Muscle of leg (tissue), 11 donors: ENCODE data around the gene CARMIL1. TPM values are rescaled to one million over a fixed set of nuclear protein-coding genes. Genes with fewer than 3 reads are reported as not detected.

ENCODE experiments used
- DNase-seq: peaks from one replicate; pipeline ENCODE4 v3.0.0; 2013
- H3K27ac ChIP-seq: one replicate; pipeline ENCODE4 v1.5.1; 2013; ENCODE audit warnings: mild to moderate bottlenecking, low read length, control low read depth
- H3K27me3 ChIP-seq: one replicate; pipeline ENCODE4 v1.6.1; 2013; ENCODE audit warnings: low read length; ENCODE audit not compliant: control insufficient read depth, insufficient read depth
- H3K36me3 ChIP-seq: one replicate; pipeline ENCODE4 v1.6.1; 2013; ENCODE audit warnings: low read length; ENCODE audit not compliant: control insufficient read depth, insufficient read depth
- H3K4me1 ChIP-seq: one replicate; pipeline ENCODE4 v1.6.1; 2013; ENCODE audit warnings: low read length; ENCODE audit not compliant: control insufficient read depth, insufficient read depth
- H3K4me3 ChIP-seq: one replicate; pipeline ENCODE4 v1.5.1; 2013; ENCODE audit warnings: low read length, control low read depth
- H3K9me3 ChIP-seq: replicated peaks from 2 replicates; pipeline ENCODE4 v1.6.1; 2013; ENCODE audit warnings: low read depth, low read length; ENCODE audit not compliant: control insufficient read depth
- WGBS: methylation state at CpG from one replicate; pipeline ENCODE4 v1.1.5; 2013; ENCODE audit warnings: missing lambda C conversion rate; ENCODE audit not compliant: insufficient coverage; 5-methylcytosine and 5-hydroxymethylcytosine counted together
- polyA plus RNA-seq, 8 donors: library from polyadenylated mRNA; unstranded; fragments of 120-200 nt; gene quantifications; one replicate each; pipeline versions ENCODE4 v1.2.1 to v1.2.3, GENCODE V29; 2013; ENCODE audit warnings: inconsistent platforms in 1 of 8, low replicate concordance in 1 of 8; ENCODE audit not compliant: insufficient read length in 8 of 8, insufficient read depth in 1 of 8
- total RNA-seq: library from RNA; stranded (reverse); fragments of 120-200 nt; gene quantifications from one replicate; pipeline ENCODE4 v1.2.4, GENCODE V29; 2013

CARMIL1 gene
- total and polyA plus RNA-seq, 9 donors: 3.1 to 6.4 (median 3.6) TPM

DNA sequence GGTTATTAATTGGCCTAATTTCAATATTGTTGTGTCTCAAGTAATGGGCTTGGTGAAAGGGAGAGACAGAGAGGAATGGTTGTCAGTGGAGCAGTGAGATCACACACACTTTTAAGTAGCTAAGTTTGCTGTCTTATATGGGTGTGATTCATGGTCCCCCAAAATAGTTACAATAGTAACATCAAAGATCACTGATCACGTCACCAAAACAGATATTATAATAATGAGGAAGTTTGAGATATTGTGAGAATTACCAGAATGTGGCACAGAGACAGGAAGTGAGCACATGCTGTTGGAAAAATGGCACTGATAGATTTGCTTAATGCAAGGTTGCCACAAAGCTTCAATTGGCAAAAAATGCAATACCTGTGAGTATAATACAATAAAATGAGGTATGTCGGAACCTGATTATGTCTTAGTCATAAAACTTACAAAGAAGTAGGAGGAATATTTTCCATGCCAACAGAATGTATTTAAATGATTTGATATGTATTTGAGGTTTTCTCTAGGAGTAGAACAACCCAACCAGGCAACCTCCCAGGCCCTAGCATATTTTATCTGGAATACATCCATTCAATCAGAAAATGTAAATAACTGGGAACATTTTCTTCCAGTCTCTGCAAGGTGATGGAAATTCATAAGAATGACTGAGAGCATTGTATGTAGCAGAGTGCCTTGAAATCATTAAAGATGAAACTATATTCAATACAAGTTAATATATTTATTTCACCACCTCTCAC is 167.8 kb downstream of the CARMIL1 start:
- WGBS: no CpG with 5 or more reads among the region's 2 CpGs
- Histone ChIP-seq H3K4me3 (no peak overlapping the region), H3K27ac (no peak overlapping the region), H3K4me1 (no peaks in the 10 kb centered on the region), H3K9me3 (peaks cover 5% of the 10 kb centered on the region), H3K27me3 (no peaks in the 10 kb centered on the region), H3K36me3 (no peaks in the 10 kb centered on the region)
- DNase-seq: no peak

DNA sequence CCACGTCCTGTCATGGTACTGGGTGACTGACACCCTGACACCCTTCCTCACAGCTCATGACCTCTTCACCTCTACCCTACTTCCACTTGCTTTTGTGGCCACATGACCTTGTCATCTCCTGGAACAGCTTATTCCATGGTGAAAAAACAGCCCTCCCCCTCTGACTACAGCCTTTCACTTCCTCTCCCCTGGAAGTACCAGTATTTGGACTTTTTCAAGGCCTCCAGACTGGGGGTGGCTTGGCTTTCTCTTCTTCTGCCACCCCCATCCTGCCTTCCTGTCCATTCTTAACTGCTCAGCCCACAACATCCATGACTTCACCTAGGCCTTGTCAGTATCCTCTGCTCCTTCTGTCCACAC is 168.4 kb downstream of the CARMIL1 start:
- DNase-seq: no peak
- no peak overlapping the region for H3K27ac ChIP-seq
- no peaks in the 10 kb centered on the region for H3K4me1 ChIP-seq
- no peak overlapping the region for H3K4me3 ChIP-seq
- no peaks in the 10 kb centered on the region for H3K27me3 ChIP-seq
- H3K9me3 ChIP-seq: peaks cover 5% of the 10 kb centered on the region
- 69% methylated on average over 1 of the region's 1 CpG for WGBS
- H3K36me3 ChIP-seq: no peaks in the 10 kb centered on the region

DNA sequence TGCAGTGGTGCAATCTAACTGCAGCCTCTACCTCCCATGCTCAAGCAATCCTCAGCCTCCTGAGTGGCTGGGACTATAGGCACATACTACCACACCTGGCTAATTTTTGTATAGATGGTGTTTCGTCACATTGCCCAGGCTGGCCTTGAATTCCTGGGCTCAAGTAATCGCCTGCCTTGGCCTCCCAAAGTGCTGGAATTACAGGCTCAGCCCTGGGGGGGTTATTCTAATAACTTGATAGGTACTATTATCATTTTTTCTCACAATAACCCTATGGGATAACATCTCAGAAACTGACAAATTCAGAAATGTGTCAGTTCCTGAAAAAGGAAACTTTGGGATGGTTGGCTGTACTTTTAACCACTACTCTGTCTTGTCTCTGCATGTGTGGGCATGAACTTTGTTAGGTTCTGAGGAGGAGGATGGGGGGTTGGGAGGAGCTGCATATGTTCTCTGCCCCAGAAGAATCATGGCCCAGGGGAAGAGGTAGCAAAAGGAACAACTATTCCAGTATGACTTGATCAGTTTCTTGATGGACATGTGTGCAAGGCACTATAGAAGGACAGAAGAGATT is 169.9 kb downstream of the CARMIL1 start:
- H3K36me3 ChIP-seq: no peaks in the 10 kb centered on the region
- no peak for DNase-seq
- peaks cover 5% of the 10 kb centered on the region for H3K9me3 ChIP-seq
- H3K4me1 ChIP-seq: no peaks in the 10 kb centered on the region
- H3K27ac ChIP-seq: no peak overlapping the region
- WGBS: no CpG with 5 or more reads among the region's 2 CpGs
- H3K4me3 ChIP-seq: no peak overlapping the region
- H3K27me3 ChIP-seq: no peaks in the 10 kb centered on the region

DNA sequence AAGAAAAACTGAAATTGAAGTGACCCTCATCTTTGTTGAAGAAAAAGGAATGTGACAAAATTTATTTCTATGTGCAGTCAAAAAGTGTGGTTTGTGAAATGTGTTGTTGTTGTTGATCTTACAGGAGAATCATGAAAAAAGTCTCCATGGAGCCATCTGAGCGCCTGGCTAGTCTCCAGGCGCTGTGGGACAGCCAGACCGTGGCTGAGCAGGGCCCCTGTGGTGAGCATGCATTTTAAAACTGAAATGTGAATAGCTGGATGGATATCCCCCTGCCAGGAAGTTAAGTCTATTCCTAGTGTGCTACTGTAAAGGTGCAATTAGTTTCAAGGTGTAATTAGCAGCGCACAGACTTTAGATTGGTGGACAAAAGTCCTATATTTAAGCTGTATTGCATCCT is 170.6 kb downstream of the CARMIL1 start:
- DNase-seq: peak; percentile 41
- Histone ChIP-seq H3K4me3 (no peak overlapping the region), H3K27ac (no peak overlapping the region), H3K9me3 (peaks cover 5% of the 10 kb centered on the region), H3K27me3 (no peaks in the 10 kb centered on the region), H3K4me1 (no peaks in the 10 kb centered on the region), H3K36me3 (no peaks in the 10 kb centered on the region)
- 40% methylated on average over 3 of the region's 4 CpGs for WGBS

DNA sequence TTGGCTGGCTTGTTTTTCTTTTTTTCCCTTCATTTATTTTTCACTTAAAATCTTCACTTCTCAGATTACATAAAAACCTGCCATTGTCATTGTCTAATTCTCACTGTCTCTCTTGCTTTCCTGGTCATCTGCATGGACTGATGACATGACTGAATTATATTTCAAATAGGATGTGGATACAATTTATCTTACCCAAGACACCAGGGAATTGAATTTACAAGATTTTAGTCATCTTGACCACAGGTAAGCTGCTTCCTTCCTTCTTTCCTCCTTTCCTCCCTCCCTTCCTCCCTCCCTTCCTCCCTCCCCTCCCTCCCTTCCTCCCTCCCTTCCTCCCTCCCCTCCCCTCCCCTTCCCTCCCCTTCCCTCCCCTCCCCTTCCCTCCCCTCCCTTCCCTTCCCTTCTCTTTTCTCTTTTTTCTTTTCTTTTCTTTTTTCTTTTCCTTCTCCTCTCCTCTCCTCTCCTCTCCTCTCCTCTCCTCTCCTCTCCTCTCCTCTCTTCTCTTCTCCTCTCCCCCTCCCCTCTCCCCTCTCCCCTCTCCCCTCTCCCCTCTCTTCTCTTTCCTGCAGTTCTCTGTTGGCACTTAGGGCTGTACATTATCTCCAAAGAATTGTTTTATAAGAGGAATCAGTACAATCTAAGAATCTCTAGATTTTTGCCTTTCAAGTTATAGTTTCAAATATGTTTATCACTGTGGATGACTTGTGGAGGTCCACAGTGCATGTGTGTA is 171.5 kb downstream of the CARMIL1 start:
- no peaks in the 10 kb centered on the region for H3K4me1 ChIP-seq
- H3K9me3 ChIP-seq: peaks cover 4% of the 10 kb centered on the region
- no peak overlapping the region for H3K4me3 ChIP-seq
- H3K36me3 ChIP-seq: no peaks in the 10 kb centered on the region
- no peak overlapping the region for H3K27ac ChIP-seq
- DNase-seq: no peak
- H3K27me3 ChIP-seq: no peaks in the 10 kb centered on the region

DNA sequence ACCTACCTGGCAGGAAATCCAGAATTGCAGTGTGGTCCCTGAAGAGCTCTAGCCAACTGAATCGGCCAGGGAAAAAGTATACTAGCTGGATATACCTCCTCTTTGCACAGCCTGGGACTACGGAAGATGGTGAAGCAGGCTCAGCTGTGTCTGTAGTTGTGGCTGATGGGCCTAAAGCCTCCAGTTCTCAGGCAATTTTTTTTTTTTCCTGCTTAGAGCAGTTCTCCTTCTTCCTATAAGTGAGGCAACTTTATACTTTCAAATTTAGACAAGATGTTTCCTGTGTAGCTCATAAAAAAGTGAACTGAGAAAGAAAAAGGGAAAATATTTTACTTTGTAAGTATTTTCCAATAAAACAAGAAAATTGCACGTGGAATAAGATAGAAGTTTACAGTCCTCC is 172.9 kb downstream of the CARMIL1 start:
- DNase-seq: peak; percentile 67
- no peak overlapping the region for H3K4me3 ChIP-seq
- H3K9me3 ChIP-seq: no peaks in the 10 kb centered on the region
- H3K27ac ChIP-seq: no peak overlapping the region
- H3K4me1 ChIP-seq: no peaks in the 10 kb centered on the region
- H3K27me3 ChIP-seq: no peaks in the 10 kb centered on the region
- H3K36me3 ChIP-seq: no peaks in the 10 kb centered on the region
- no CpG with 5 or more reads among the region's 3 CpGs for WGBS

DNA sequence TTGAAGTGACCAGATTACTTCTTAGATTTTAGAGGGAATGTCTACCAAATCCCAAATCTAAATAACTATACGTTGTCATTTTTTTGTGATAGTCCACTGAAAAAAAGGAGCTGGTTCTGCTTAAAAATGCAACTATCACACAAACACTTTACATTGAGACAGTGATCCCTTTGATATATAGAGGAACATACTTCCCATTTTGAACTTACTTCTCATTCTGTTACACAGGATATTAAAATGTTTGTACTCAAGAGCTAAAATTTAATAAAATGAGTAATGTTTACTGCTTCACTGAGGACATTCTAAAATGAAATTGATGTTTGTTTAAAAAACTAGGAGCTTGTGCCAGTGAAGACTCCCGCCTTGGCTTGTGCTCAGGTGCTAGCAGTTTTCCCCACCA is 174.1 kb downstream of the CARMIL1 start:
- DNase-seq: no peak
- Histone ChIP-seq H3K36me3 (no peaks in the 10 kb centered on the region), H3K9me3 (no peaks in the 10 kb centered on the region), H3K4me3 (no peak overlapping the region), H3K27ac (no peak overlapping the region), H3K27me3 (no peaks in the 10 kb centered on the region), H3K4me1 (no peaks in the 10 kb centered on the region)
- WGBS: 100% methylated on average over 1 of the region's 2 CpGs

DNA sequence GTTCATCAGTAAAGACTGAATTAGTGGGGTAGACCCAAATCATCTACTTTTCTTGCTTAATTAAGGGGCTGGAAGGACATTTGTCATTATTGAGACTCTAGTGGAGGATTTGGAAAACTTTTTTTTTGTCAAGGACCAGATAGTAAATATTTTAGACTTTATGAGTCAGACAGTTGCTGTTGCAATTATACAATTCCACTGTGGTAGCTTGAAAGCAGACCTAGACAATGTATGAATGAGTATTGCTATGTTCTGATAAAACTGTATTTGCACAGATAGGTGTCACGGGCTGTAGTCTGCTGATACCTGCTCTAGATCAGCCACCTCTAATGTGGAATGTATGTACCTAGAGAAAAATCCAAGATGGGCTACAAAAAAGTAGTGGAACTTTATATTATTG is 175.0 kb downstream of the CARMIL1 start:
- Histone ChIP-seq H3K4me3 (no peak overlapping the region), H3K27ac (no peak overlapping the region), H3K36me3 (no peaks in the 10 kb centered on the region), H3K27me3 (no peaks in the 10 kb centered on the region), H3K4me1 (no peaks in the 10 kb centered on the region), H3K9me3 (no peaks in the 10 kb centered on the region)
- no peak for DNase-seq
- no CpG with 5 or more reads among the region's 1 CpG for WGBS

DNA sequence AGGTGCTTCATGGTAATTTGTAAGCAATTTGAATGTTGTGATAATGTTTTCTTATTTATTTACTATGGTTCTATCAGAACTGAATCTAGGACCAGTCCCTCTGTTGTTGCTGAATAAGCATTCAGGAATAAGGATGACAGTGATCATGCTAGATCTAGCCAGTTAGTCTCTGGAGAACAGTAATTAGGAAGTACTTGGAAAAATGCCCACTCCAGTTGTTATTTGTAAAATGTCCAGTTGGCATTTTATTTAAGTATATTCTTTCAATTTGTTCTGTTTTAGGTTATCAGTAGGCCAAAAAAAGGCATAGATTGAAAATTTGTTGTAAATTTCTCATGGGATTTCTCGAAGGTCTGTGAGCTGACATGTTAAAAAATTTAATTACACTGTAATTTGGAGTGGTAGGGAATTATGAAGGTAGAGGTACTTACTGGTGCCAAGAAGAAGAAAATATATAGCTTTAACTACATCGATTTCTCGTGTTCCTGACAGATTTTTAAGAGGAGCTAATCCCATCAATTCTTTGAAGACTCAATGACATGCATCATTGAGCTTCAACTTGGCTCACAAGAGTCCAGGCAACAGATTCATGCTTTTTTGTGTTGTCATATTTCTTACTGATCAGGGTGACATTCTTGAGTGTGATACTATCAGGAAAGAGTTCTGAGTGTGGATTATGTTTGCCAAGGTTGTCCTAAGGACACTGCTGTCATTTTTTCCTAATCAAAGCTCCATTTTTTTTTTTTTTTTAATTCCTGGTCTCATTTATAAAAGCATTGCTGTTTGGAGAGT is 177.3 kb downstream of the CARMIL1 start:
- WGBS: no CpG with 5 or more reads among the region's 3 CpGs

DNA sequence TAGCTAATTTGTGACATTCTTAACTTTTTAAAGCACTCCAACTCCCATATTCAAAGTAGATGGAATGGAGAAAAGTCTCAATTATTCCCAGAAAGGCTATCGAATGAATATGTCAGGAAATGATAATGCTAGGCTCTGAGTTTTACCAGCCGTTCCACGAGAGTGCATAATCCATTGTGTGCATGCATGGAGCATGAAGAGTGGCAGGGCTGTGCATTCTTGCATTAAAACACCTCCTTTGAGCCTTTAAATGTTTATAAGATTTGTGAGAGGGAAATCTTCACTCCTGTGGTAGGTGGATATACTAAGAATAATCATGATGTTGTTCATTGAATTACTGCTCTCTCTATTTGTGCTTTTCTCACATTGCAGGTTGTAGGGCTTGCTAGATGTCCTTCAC is 178.3 kb downstream of the CARMIL1 start:
- no peaks in the 10 kb centered on the region for H3K27me3 ChIP-seq
- WGBS: no CpG with 5 or more reads among the region's 3 CpGs
- H3K4me1 ChIP-seq: no peaks in the 10 kb centered on the region
- no peak overlapping the region for H3K27ac ChIP-seq
- no peaks in the 10 kb centered on the region for H3K36me3 ChIP-seq
- no peak for DNase-seq
- H3K9me3 ChIP-seq: no peaks in the 10 kb centered on the region
- no peak overlapping the region for H3K4me3 ChIP-seq

More for the DNA sequence above, 177.3 kb downstream of the CARMIL1 start:
- H3K27ac ChIP-seq: no peak overlapping the region
- H3K27me3 ChIP-seq: no peaks in the 10 kb centered on the region
- H3K36me3 ChIP-seq: no peaks in the 10 kb centered on the region
- DNase-seq: peak; percentile 39
- no peaks in the 10 kb centered on the region for H3K4me1 ChIP-seq
- no peaks in the 10 kb centered on the region for H3K9me3 ChIP-seq
- H3K4me3 ChIP-seq: no peak overlapping the region
